ENCODE results near the gene CES2.
"Not testable (repeated sequence)": the region's sequence is repeated elsewhere in the genome, so short reads cannot be mapped to it uniquely, and the experiment has no call there.

The CES2 gene

GRCh38 chr16:66954097-66954659 lies 18.9 kb downstream of the CES2 start:
- Histone ChIP-seq H3K36me3 (replicated peaks; ENCODE audit: low read depth, low read length) (no peaks in the 10 kb centered on the region), H3K79me2 (ENCODE audit: low read length) (no peaks in the 10 kb centered on the region), H3K4me1 (ENCODE audit: low read length) (peaks cover 25% of the 10 kb centered on the region), H3K27ac (ENCODE audit: low read length) (no peak overlapping the region), H3K9me3 (ENCODE audit: insufficient read depth, low read length) (no peaks in the 10 kb centered on the region), H3K4me3 (ENCODE audit: low read length) (no peak overlapping the region), H3K4me2 (ENCODE audit: low read length) (no peak overlapping the region), H3K9ac (ENCODE audit: low read length) (no peak overlapping the region), H4K20me1 (ENCODE audit: insufficient read depth, low read length) (no peaks in the 10 kb centered on the region), H3K27me3 (ENCODE audit: low read depth, low read length) (peaks cover under 1% of the 10 kb centered on the region; the same call in 1 of the 2 replicates), H2AFZ (ENCODE audit: low read depth, low read length) (no peak overlapping the region)
- no peak for TF ChIP-seq EZH2phosphoT487 (IDR thresholded peaks at IDR 0.05; ENCODE audit: low read depth)
- peak; percentile 87 for TF ChIP-seq CTCF (IDR thresholded peaks at IDR 0.05; ENCODE audit: low read depth, low read length)

DNA sequence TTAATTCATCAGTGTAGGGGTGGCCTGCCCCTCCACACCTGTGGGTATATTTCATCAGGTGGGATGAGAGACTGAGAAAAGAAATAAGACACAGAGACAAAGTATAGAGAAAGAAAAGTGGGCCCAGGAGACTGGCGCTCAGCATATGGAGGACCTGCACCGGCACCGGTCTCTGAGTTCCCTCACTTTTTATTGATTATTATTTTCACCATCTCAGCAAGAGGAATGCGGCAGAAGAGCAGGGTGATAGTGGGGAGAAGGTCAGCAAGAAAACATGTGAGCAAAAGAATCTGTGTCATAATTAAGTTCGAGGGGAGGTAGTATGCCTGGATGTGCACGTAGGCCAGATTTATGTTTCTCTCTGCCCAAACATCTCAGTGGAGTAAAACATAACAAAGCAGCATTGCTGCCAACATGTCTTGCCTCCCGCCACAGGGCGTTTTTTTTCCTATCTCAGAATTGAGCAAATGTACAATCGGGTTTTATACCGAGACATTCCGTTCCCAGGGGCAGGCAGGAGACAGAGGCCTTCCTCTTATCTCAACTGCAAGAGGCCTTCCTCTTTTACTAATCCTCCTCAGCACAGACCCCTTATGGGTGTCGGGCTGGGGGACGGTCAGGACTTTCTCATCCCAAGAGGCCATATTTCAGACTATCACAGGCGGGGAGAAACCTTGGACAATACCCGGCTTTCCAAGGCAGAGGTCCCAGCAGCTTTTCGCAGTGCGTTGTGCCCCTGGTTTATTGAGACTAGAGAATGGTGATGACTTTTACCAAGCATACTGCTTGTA lies 20.2 kb downstream of the CES2 start:
- not testable (repeated sequence) for H2AFZ ChIP-seq (ENCODE audit: low read depth, low read length); H3K27me3 ChIP-seq (ENCODE audit: low read depth, low read length); H3K27ac ChIP-seq (ENCODE audit: low read length); H3K9ac ChIP-seq (ENCODE audit: low read length); H3K9me3 ChIP-seq (ENCODE audit: insufficient read depth, low read length); H3K4me3 ChIP-seq (ENCODE audit: low read length); H4K20me1 ChIP-seq (ENCODE audit: insufficient read depth, low read length); H3K4me2 ChIP-seq (ENCODE audit: low read length); H3K79me2 ChIP-seq (ENCODE audit: low read length); H3K36me3 ChIP-seq (replicated peaks; ENCODE audit: low read depth, low read length)
- peaks cover 21% of the 10 kb centered on the region for H3K4me1 ChIP-seq (ENCODE audit: low read length)

- H3K4me2 ChIP-seq (ENCODE audit: low read length); H4K20me1 ChIP-seq (ENCODE audit: insufficient read depth, low read length); H3K79me2 ChIP-seq (ENCODE audit: low read length); H3K27me3 ChIP-seq (ENCODE audit: low read depth, low read length); H3K4me3 ChIP-seq (ENCODE audit: low read length); H3K27ac ChIP-seq (ENCODE audit: low read length); H2AFZ ChIP-seq (ENCODE audit: low read depth, low read length); H3K9me3 ChIP-seq (ENCODE audit: insufficient read depth, low read length); H3K36me3 ChIP-seq (replicated peaks; ENCODE audit: low read depth, low read length); H3K9ac ChIP-seq (ENCODE audit: low read length): not testable (repeated sequence)
- peaks cover 22% of the 10 kb centered on the region for H3K4me1 ChIP-seq (ENCODE audit: low read length)
Measured at GRCh38 chr16:66956154-66956457, 20.8 kb downstream of the CES2 start.

- Histone ChIP-seq H3K79me2 (ENCODE audit: low read length) (peaks cover 17% of the 10 kb centered on the region), H3K27ac (ENCODE audit: low read length) (no peak overlapping the region), H4K20me1 (ENCODE audit: insufficient read depth, low read length) (no peaks in the 10 kb centered on the region), H3K27me3 (ENCODE audit: low read depth, low read length) (no peaks in the 10 kb centered on the region), H3K9me3 (ENCODE audit: insufficient read depth, low read length) (no peaks in the 10 kb centered on the region), H3K4me2 (ENCODE audit: low read length) (no peak overlapping the region), H3K36me3 (replicated peaks; ENCODE audit: low read depth, low read length) (peaks cover 12% of the 10 kb centered on the region), H3K9ac (ENCODE audit: low read length) (no peak overlapping the region), H3K4me1 (ENCODE audit: low read length) (peaks cover 30% of the 10 kb centered on the region), H3K4me3 (ENCODE audit: low read length) (no peak overlapping the region), H2AFZ (ENCODE audit: low read depth, low read length) (no peak overlapping the region)
- TF ChIP-seq CTCF (IDR thresholded peaks at IDR 0.05; ENCODE audit: low read depth, low read length), result no peak
- TF ChIP-seq EZH2phosphoT487 (IDR thresholded peaks at IDR 0.05; ENCODE audit: low read depth), result no peak
Measured at GRCh38 chr16:66958857-66959703, 23.8 kb downstream of the CES2 start.

- no peaks in the 10 kb centered on the region for H4K20me1 ChIP-seq (ENCODE audit: insufficient read depth, low read length)
- peaks cover 17% of the 10 kb centered on the region for H3K79me2 ChIP-seq (ENCODE audit: low read length)
- peaks cover 13% of the 10 kb centered on the region for H3K36me3 ChIP-seq (replicated peaks; ENCODE audit: low read depth, low read length)
- no peak overlapping the region for H3K9ac ChIP-seq (ENCODE audit: low read length)
- no peak overlapping the region for H3K4me2 ChIP-seq (ENCODE audit: low read length)
- TF ChIP-seq CTCF (IDR thresholded peaks at IDR 0.05; ENCODE audit: low read depth, low read length) (no peak), EZH2phosphoT487 (IDR thresholded peaks at IDR 0.05; ENCODE audit: low read depth) (no peak)
- no peaks in the 10 kb centered on the region for H3K27me3 ChIP-seq (ENCODE audit: low read depth, low read length)
- no peak overlapping the region for H2AFZ ChIP-seq (ENCODE audit: low read depth, low read length)
- H3K4me3 ChIP-seq (ENCODE audit: low read length), result no peak overlapping the region
- H3K27ac ChIP-seq (ENCODE audit: low read length), result no peak overlapping the region
- peaks cover 30% of the 10 kb centered on the region for H3K4me1 ChIP-seq (ENCODE audit: low read length)
- H3K9me3 ChIP-seq (ENCODE audit: insufficient read depth, low read length), result no peaks in the 10 kb centered on the region
Measured at GRCh38 chr16:66959704-66960161, 24.4 kb downstream of the CES2 start.
